Fibroblast of upper back skin (primary cell): Measurements from ENCODE around the gene SARDH.

Experiments
- DNase-seq: peaks from one replicate; pipeline ENCODE4 v3.0.0-alpha.2; 2013

Gene SARDH

GRCh38 chr9:133701321-133701980 is 36.7 kb downstream of the SARDH start:
- no peak for DNase-seq

GRCh38 chr9:133700819-133701320 is 37.3 kb downstream of the SARDH start:
- no peak for DNase-seq

GRCh38 chr9:133699546-133699945 is 38.6 kb downstream of the SARDH start:
- no peak for DNase-seq

- DNase-seq, result no peak
These were observed 42.1 kb downstream of the SARDH start for GRCh38 chr9:133696071-133696472.

- no peak for DNase-seq
These were observed 43.5 kb downstream of the SARDH start for GRCh38 chr9:133694686-133695085.

GRCh38 chr9:133693703-133694529 is 44.2 kb downstream of the SARDH start:
- DNase-seq, result no peak

- no peak for DNase-seq
These were observed 45.0 kb downstream of the SARDH start for GRCh38 chr9:133693116-133693515.

GRCh38 chr9:133692364-133692985 is 45.7 kb downstream of the SARDH start:
- DNase-seq, result no peak

GRCh38 chr9:133691626-133692363 is 46.4 kb downstream of the SARDH start:
- peak; percentile 40 for DNase-seq

GRCh38 chr9:133691191-133691590 is 47.0 kb downstream of the SARDH start:
- no peak for DNase-seq

- DNase-seq, result no peak
These were observed 48.0 kb downstream of the SARDH start for GRCh38 chr9:133690081-133690561.

GRCh38 chr9:133689151-133689763 is 48.9 kb downstream of the SARDH start:
- no peak for DNase-seq

GRCh38 chr9:133687856-133688761 is 50.0 kb downstream of the SARDH start:
- DNase-seq, result no peak

- DNase-seq, result no peak
These were observed 51.2 kb downstream of the SARDH start for GRCh38 chr9:133686642-133687575.

GRCh38 chr9:133685653-133686609 is 52.2 kb downstream of the SARDH start:
- no peak for DNase-seq

- no peak for DNase-seq
These were observed 53.2 kb downstream of the SARDH start for GRCh38 chr9:133684936-133685361.

- DNase-seq, result no peak
These were observed 53.8 kb downstream of the SARDH start for GRCh38 chr9:133684121-133684935.

GRCh38 chr9:133683586-133684120 is 54.5 kb downstream of the SARDH start:
- peak; percentile 52 for DNase-seq
